HG03196 (cell line): ENCODE results near the gene CACTIN.

Experiments
- ATAC-seq: cut with Tn5 transposase; IDR thresholded peaks from one replicate; pipeline ENCODE4 v1.9.1; 2021; ENCODE audit not compliant: unreplicated experiment

The CACTIN gene

DNA sequence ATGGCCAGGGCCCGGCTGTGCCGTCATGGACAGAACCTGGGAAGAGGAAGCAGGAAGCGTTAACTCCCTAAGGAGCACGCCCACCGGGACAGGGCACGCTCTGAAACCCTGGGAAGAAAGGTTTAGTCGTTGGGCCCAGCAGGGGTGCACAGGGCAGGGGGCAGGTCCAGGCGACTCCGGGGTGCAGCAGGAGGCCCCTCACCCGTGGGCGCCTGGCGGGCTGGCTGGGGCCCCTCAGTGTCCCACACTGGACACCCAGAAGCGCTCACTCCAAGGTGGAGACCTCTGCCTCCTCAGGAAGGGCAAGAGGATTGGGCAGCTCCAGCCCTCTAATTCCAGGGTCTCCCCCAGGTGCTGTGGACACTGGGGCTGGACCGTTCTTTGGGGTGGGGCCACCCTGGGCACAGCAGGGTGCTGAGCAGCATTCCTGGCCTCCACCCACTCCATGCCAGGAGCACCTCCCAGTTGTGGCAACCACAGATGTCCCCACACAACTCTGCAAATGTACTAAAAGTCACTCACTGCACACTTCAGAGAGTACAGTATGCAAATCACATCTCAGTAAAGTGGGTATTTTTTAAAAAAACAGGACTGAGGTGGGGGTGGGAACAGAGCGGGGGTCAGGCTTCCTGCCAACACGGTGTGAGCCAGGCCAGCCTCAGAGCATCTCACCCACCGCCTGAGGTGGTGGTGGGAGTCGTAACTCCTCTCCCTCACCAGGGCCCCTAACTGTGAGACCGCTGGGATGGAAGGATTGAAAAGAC lies 38.5 kb upstream of the CACTIN start:
- ATAC-seq = no peak

DNA sequence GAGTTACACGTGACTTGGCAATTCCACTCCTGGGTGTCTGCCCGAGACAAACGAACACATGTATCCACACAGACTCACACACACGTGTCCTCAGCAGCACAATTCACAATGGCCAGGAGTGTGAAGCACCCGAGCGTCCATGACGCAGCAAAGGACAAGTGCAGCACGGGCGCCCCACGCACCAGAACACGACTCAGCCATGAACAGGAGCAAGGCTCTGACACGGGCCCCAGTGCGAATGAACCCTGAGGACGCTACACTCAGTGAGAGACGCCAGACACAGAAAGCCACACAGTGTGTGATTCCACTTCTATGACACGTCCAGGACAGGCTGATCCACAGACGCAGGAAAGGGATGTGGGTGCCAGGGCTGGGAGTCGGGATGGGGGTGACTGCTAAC lies 37.2 kb upstream of the CACTIN start:
- ATAC-seq = no peak

DNA sequence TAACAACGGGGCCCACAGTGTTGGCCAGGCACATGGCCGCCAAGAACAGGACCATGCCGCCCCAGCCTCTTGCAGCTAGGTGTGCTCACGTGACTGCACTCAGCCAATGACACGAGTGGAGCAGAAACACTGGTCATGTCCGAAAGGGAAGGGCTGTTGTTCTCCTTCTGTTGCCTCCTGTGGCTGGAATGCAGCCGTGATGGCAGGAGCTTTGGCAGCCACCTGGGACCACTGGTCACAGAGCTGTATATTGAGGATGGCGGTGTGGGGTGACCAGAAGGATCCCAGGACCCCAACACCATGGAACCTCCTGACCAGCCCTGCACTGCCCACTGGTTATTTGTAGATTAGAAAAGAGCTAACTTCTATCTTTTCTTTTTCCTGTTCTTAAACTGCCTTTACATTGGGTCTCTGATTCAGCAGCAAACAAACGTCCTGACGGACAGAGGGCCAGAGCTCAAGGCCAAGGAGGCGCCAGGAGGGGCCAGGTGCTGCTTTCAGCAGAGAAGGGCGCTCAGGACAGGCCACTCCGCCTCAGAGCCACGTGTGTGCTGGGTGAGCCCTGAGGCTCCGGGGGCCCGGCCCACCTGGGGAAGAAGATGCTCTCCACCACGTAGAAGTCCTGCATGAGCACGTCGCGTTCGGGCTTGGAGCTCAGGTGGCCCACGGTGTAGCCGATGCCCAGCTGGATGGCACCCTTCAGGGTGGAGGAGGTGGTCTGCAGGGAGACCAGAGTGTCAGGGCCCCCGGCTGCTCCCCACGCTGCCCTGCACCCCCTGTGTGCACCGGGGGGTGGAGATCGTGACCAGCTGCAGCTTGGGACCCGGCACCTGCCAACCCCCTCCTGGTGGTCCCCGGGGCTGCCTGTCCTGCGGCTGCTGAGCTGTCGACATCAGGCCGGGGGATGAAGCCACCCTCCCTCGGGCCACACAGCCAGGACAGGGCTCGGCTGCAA lies 35.0 kb upstream of the CACTIN start:
- ATAC-seq = no peak

DNA sequence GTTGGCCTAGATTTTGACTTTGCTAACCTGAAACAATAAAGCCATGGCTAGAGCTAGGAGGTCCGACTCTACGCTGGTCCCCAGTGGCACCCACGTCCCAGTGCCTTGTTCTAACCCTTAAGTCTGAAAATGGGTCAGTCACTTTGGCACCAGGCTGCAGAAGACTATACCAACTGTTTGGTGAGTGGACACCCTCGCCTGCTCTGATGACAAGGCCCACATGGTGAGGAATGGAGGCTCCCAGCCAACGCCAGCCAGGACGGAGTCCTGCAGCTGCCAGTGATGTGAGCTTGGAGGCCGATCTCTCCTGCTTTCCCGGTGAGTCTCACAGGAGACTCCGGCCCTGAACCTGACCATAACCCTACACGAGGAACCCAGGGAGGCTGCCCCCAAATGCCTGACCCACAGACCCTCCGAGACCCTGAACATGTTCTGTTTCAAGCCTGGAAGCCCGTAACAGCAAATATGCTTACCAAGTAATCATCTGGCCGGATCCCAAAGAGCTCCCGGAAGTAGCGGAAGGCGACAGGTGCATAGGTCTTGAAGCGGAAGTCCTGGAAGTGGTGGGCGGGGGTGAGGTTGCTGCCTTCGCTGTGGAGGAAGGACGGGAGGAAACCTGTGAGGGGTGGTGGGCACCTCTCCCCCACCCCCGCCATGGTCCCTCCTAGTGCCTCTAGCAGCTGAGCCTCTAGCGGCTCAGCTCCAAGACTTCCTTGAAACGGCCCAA lies 34.1 kb upstream of the CACTIN start:
- no peak for ATAC-seq

DNA sequence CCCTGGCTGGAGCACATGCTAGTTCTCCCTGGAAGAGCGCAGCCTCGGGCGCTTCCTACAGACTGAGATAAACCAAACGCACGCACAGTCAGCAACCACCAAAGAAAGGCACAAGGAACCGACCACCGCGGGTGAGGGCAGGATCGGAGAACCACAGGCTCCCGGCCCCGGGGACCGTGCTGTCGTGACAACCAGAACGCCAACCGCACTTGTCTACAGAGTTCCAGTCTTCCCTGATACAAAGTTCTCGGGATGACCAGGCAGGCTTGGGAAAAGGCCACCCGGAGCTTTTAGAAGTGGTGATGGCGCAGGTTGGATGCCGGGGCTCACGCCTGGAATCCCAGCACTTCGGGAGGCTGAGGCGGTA lies 33.1 kb upstream of the CACTIN start:
- no peak for ATAC-seq

DNA sequence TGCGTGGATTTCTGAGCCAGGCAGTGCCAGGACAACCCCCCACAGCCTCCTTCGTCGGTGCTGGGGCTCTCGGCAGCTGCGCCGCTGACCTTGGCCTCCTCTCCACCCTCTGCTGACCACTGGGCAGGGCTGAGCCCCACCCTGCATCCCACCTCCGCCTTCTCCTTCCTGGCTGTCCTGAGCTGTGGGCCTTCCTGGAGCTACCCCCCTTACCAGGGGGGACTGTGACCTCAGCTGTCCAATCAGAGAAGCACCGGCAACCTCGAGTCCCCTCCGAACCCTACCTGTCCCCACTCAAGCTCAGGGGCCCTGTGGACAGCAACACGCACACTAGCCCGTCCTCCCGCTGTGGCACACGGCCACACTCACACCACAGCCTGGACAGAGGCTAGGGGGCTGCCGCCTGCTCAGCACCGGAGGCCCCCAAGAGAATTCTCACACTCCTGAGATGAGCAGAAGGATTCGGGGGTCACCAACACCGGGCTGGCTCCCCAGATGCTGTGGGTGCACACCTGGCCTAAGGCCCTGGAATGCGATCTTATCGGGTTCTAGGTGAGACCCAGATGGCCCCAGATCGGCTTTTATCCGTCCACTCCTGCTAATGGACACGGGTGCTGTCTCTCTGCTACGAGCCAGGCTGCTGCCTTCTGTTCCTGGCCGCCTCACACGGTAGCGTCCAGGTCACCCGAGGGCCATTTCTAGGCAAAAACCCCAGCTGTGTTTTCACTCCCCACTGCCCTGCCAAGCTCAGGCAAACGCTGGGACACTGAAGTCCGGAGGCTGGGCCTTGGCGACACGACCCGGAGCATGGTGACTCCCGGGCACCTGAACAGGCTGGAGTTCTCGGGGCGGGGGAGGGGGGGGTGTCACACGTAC lies 32.5 kb upstream of the CACTIN start:
- ATAC-seq = no peak

DNA sequence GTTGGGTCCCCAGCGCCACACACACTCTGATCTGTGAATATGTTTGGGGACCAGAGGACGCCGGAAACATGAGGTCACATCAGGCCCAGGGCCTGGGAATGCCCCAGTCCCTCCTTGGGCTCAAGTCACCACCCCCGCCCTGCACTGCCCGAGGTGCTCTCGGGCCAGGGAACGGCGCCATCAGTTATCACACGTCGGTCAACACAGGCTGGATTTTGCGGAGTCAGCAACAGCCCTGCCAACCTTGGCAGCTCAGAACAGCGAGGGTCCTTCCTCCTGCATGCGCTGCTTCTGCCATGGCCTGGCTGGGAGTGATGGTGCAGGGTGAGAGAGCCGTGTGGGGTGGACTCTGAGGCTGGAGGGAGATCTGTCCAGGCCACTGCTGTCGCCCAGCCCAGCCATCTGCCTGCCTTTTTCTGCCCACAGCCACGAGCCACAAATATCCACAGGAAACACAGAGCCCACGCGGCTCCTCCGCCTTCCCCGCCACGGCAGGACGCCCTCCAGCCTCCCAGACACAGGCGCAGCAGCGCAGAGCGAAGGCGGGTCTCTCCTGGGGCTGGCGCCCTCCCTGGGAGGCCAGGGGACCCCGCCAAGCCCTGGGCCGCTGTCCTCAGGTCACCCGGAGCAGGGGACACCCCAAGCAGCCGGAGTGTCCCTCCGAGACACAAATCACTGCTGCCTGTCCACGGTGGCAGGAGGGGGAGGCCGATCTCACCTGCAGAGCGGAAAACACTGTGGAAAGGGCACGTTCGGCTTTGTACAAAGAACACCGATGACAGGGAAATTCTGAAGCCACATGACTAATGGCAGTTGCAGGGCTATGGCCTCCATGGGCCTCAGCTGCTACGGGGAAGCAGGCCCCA lies 31.6 kb upstream of the CACTIN start:
- no peak for ATAC-seq

DNA sequence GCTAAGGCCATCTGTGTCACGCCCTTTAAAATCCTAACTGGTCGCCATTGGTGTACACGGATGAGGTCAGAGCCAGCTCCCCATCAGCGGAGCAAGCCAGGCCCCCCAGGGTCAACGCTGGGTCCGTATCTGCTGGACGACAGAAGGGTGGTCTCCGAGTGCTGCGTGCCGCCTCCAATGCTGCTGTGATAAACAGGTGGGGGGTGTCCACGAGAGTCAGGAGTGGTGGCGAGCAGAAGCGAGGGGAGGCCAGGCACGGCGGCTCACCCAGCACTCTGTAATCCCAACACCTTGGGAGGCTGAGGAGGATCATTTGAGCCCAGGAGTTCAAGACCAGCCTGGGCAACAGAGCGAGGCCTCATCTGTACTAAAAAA lies 30.8 kb upstream of the CACTIN start:
- no peak for ATAC-seq

DNA sequence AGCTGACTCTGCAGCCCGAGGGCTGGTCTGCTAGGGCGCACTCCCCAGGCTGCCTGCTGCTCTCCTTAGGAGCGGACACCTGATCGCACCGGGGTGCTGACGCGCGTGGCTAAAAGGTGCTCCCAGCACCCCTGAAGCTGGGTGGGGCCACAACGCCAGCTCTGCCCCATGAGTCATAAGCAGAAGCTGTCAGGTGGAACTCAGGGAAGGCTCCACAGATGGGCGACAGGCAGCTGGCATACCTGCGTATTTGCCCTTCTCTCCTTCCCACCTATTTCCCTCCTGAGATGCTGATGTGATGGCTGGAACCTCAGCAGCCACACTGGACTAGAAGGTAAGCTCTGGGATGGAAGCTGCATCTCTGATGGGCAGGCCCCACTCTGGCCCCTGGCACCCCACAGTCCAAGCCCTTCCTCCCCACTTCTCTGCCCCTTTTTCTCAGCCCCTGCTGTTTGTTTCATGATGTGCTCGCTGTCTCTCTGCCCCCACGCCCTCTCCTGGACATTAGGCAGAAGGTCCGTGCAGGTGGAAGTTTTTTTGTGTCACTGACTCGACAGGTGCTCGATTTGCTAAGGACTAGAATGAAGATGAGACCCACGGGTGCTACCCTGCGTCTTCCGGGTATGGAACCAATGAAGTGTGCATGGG lies 30.3 kb upstream of the CACTIN start:
- ATAC-seq = no peak

DNA sequence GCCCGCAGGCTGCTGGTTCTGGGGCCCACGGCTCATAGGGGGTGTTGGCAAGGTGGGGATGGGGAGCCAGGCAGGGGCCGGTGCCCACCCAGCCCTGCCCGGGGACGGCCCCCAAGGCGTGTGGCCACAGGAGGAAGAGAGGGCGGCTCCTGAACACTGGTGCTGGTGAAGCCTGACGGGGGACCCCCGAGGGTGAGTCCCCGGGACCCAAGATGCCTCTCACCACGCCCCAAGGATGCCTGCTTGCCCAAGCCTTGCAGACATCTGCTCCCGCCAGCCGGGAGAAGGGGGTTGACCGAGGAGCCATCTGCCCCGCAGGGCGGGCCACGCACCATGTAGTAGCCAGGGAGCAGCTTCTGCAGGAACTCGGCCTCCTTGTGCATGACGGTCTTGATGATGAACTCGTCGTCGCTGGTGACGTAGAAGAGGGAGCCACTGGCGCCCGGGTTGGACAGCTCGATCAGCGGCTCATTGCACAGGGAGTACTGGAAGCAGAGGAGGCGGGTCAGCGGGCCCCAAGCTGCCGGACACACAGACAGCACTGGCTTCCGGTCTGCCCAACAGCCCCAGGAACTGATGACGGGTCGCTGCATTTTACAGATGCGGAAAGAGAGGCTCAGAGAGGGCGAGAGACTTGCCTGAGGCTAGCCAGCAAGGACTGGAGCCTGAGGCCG lies 29.6 kb upstream of the CACTIN start:
- no peak for ATAC-seq

DNA sequence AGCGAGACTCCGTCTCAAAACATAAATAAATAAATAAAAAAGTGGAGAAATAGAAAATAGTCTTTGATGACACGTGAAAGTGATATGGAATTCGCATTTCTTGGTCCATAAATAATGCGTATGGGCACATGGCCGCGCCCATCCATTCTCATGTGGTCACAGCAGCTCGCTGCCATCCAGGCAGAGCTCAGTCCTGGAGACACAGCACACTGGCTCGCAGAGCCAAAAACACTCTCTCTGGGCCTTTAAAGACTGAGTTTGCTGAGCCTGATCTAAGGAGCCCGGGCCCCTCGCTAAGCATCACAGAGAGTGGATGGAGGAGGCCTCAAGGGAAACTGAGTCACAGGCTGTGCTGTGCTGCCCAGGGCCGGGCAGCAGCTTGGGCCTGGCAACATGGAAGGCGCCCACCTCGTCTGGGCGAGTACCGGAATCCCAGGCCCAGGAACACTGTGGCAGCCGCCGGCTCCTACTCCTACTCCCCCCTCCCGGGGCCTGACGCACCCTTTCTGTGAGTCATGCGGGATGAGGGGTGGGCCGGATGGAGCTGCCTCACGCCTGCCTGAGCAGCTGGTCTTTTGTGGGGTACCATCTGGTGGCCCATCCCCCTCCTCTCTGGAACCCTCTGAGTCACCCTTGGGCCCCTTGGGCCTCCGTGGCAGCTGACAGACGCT lies 28.9 kb upstream of the CACTIN start:
- ATAC-seq = no peak

DNA sequence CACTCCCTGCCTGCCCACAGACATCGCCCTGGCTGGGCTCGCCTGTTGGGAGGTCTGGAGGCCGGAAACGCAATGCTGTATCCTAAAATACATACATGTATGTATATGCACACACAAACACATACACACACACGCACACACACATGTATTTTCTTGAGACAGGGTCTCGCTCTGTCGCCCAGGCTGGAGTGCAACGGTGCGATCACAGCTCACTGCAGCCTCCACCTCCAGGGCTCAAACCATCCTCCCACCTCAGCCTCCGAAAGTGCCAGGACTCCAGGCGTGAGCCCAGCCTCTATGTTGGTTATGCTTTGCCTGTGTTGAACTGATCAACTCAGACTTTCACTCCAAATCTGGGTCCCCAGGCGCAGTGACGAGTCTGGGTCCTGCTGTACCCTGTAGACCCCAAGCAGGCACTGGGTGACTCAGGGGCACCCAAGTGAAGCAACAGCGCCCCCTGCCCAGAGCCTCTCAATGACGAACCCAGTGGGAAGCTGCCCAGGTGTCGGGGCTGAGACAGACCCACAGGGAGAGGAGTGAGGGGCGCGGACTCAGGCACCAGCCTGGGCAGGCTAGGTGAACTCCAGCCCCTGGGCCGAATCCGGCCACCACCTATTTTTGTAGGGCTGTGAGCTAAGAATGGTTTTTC lies 27.4 kb upstream of the CACTIN start:
- ATAC-seq = no peak

DNA sequence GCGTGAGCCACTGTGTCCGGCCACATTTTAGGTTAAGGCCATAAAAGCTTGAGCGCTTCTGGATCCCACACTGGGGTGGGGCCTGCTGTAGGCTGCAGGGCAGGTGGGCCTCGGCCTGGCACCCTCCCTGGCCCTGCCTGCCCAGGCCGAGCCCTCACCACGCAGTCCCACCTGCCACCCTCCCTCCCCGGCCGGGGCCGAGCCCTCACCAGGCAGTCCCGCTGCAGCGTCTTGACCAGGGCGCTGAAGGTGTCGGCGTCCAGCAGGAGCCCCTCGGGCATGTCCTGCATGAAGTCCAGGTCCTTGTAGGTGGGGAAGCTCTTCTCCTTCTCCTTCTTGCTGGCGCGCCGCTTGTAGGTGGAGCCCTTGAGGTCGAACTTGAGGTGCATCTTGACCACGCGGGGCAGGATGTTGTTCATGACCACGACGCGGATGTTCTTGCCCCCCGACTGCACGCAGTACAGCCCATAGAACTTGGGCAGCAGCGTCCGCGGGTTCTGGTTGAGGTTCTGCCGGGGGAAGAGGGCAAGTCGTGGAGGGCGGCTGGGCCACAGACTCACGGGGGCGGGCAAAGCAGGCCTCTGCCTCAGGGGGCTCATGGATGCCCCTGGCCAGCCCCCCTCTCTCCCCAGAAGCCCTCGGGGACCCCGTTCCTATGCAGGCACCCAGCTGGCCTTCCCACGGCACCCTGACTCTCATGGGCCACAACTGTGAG lies 26.6 kb upstream of the CACTIN start:
- no peak for ATAC-seq

DNA sequence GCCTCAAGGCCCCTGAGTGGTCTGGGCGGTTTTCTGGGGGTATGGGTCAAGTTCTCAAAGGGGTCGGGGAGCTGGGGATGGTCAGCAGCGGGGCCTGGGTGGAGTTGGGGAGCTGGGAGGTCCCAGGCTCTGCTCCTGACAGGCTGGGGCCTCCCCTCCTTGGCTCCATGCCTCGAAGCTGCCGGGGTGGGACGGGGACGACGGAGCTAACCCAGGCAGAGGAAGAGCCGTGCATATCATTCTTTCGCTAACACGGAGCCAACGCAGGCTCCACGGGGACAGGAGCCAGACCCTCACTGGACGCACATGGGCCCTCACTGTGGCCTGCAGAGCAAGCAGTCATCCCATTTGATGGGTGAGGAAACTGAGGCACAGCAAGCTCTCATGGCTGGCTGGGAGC lies 25.8 kb upstream of the CACTIN start:
- no peak for ATAC-seq

DNA sequence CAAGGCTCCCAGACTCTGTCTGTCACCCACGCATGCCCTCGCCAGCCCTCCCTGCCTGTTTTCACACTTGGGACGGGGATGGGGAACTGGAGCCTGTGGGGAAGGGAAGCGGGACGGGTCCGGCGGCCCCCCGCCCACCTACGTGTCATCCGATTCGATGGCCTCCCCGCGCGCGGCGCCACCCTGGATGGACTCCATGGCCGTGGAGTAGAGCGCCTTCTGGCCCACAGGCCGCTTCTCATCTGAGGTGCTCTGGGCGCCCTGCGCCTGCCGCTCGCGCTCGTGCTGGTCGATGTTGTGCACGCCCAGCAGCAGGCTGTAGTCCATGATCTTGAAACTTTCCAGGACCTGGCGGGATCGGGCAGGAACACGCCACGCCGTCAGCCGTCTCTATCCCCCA lies 25.1 kb upstream of the CACTIN start:
- no peak for ATAC-seq

DNA sequence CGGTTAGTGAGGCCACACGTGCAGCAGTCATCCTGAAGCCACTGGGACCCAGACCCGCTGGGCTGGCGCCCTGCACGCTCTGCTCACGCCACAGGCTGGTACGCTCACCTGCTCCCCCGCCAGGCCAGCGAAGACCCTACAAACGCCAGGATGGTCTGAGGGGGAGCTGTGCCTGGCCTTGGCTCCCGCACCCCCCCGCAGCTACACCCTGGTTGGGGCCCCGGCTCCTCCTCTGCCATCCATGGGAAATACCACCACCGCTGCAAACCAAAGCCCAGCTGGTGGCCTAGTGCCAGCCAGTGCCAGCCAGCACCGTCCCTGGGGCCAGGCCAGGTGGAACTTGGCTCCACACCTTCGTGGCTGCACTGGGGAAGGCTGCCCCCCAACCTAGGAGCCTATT lies 23.3 kb upstream of the CACTIN start:
- no peak for ATAC-seq
